ENCODE data around the gene ABCC4.
"Not testable (repeated sequence)": the region's sequence is repeated elsewhere in the genome, so short reads cannot be mapped to it uniquely, and the experiment has no call there.

The ABCC4 gene

GRCh38 chr13:95296326-95296925 is 4.8 kb downstream of the ABCC4 start:
- DNase-seq = peak; percentile 16

DNA sequence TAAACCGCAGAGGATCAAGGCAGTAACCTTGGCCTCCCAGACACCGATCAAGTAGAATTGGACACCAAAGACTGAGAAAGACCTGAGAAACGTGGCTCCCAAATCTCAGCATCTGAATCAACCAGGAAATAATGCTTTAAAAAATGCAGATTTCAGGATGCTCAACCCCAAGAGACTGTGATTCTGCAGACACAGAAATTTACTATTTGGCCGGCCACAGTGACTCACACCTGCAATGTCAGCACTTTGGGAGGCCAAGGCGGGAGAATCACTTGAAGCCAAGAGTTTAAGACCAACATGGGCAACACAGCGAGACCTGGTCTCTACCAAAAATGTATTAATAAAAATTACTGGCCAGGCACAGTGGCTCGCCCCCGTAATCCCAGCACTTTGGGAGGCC is 6.2 kb downstream of the ABCC4 start:
- no peak for DNase-seq

DNA sequence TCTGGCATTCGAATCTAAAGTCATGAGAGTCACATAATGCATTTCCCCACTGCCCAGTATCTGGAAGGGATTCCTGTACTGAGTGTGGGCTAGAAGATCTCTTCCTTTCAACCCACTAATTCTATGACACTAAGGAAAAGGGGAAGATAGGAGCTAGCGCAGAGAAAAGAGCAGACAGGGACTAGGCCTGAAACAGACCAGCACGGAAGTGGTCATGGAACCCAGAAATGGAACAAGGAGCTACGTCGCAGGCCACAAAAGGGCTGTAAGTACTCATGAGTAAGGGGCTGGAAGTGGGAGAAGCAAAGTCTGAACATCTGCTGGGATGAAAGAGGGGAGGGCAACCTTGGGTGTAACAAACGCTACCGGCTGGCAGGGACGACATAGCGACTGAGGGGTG is 8.6 kb downstream of the ABCC4 start:
- DNase-seq = no peak

GRCh38 chr13:95289901-95290300 is 11.3 kb downstream of the ABCC4 start:
- not testable (repeated sequence) for DNase-seq

- no peak for DNase-seq
Measured at GRCh38 chr13:95289020-95289444, 12.2 kb downstream of the ABCC4 start.

DNA sequence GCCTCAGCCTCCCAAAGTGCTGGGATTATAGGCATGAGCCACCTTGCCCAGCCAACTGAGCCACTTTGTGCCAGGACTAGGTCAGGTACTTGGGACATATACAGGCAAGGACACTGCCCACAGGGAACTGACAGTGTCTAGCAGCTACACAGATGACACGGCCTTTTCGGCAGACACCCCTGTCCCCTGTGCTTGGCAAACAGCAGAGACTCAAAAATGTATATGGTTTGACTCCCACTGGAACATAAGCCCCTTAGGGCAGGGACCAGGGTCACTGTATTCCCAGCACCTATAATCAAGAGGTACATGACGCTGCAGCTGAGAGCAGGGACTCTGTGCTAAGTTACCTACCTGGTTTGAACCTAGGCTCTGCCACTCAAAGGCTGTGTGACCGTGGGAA is 16.8 kb downstream of the ABCC4 start:
- no peak for DNase-seq

GRCh38 chr13:95279016-95279415 is 22.2 kb downstream of the ABCC4 start:
- DNase-seq = no peak

DNA sequence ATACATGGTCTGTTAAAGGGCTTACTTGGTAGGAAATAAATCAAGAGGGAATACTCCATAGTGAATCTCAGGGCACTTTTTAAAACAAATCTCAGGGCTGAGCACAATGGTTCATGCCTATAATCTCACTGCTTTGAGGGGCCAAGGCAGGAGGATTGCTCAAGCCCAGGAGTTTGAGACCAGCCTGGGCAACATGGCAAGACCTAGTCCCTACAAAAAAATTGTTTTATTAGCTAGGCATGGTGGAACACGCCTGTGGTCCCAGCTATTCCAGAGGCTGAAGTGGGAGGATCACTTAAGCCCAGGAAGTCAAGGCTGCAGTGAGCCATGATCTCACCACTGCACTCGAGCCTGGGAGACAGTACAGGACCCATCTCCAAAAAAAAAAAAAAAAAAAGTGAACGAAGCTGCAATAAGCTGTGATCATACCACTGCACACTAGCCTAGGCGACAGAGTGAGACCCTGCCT is 25.2 kb downstream of the ABCC4 start:
- no peak for DNase-seq

GRCh38 chr13:95275322-95276036 is 25.8 kb downstream of the ABCC4 start:
- no peak for DNase-seq

DNA sequence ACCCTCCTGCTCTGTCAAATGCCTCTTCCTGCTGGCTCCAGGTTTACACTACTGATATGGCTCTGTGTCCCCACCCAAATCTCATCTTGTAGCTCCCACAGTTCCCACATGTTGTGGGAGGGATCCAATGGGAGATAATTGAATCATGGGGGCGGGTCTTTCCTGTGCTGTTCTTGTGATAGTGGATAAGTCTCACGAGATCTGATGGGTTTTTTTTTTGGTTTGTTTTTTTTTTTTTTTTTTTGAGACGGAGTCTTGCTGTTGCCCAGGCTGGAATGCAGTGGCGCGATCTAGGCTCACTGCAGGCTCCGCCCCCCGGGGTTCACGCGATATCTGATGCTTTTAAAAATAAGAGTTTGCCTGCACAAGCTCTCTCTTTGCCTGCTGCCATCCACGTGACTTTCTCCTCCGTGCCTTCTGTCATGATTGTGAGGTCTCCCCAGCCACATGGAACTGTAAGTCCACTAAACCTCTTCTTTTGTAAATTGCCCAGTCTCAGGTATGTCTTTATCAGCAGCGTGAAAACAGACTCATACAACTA is 27.6 kb downstream of the ABCC4 start:
- not testable (repeated sequence) for DNase-seq

GRCh38 chr13:95272076-95272475 is 29.2 kb downstream of the ABCC4 start:
- not testable (repeated sequence) for DNase-seq

DNA sequence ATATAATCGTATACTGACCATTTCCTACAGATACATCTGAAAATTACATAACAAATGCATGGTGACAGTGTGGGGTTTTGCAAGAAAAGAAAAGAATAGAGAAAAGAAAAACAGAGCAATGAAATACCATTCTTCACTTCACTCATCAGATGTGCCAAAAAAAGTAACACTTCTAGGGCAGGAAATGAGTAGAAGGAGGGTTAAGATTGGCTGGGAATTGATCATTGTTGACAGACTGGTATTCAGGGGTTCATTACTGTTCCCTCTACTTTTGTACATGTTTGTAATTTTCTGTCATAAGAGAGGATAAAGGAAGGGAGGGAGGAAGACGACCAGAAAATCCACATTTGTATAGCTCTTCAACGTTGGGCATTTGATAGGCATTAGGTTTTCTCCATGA is 31.5 kb downstream of the ABCC4 start:
- no peak for DNase-seq

DNA sequence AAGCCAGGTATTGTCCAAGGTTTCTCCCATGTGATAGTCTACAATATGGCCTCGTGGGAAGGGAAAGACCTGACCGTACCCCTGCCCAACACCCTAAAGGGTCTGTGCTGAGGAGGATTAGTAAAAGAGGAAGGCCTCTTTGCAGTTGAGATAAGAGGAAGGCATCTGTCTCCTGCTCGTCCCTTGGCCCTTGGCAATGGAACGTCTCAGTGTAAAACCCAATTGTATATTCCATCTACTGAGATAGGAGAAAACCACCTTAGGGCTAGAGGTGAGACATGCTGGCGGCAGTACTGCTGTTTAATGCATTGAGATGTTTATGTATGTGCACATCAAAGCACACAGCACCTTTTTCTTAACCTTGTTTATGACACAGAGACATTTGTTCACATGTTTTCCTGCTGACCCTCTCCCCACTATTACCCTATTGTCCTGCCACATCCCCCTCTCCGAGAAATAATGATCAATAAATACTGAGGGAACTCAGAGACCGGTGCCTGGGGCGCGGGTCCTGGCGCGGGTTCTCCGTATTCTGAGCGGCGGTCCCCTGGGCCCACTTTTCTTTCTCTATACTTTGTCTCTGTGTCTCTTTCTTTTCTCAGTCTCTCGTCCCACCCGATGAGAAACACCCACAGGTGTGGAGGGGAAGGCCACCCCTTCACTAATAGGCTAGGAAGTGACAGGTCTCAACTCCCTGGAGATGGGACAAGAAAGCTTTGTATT is 32.7 kb downstream of the ABCC4 start:
- not testable (repeated sequence) for DNase-seq

- no peak for DNase-seq
Measured at GRCh38 chr13:95267662-95268342, 33.4 kb downstream of the ABCC4 start.

- no peak for DNase-seq
Measured at GRCh38 chr13:95264225-95264624, 37.0 kb downstream of the ABCC4 start.

GRCh38 chr13:95262837-95263384 is 38.3 kb downstream of the ABCC4 start:
- DNase-seq = no peak

GRCh38 chr13:95261956-95262355 is 39.3 kb downstream of the ABCC4 start:
- DNase-seq = no peak

DNA sequence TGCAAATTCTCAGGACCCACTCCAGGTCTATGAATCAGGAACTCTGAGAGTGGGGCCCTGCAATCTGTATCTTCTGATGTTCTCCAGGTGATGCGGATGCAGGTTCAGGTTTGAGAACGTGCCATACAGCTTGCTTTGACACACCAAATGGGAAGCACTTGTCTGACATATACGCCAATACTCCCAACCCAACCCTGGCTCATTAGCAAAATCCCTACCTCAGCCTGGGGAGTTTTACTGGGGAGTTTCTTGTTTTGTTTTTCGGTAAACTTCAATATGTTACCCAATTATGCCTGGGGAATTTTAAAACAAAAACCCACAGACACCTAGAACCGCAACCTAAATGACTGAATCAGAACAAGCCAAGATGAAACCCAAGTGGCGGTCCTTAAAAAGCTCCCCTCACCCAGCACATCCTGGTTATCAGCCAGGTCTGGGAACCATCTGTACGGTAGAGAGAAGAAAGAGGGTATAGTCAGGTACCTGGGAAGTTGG is 41.2 kb downstream of the ABCC4 start:
- no peak for DNase-seq

DNA sequence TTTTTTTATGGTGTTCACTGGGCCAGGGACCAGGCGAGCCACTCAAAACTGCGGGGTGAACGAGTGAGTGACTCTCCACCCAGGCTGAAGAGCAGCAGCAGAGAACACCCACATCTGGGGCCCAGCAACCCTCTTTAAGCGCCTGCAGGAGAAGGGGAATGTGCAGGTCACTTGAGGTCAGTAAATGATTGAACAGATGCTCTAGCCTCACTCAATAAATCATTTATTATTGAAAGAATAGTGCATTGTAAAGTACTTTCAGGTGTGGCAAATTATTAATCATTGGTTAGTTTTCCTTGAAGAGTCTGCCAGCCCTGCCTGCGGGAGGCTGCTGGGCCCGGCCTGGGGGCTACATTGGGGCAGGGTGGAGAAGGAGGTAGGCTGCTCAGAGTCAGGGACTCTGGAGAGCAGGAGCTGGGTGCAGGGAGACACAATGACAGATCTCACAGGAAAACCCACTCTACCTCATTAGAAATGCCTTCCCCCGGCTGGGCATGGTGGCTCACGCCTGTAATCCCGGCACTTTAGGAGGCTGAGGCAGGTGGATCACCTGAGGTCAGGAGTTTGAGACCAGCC is 42.5 kb downstream of the ABCC4 start:
- DNase-seq = no peak

- no peak for DNase-seq
Measured at GRCh38 chr13:95258098-95258497, 43.2 kb downstream of the ABCC4 start.

DNA sequence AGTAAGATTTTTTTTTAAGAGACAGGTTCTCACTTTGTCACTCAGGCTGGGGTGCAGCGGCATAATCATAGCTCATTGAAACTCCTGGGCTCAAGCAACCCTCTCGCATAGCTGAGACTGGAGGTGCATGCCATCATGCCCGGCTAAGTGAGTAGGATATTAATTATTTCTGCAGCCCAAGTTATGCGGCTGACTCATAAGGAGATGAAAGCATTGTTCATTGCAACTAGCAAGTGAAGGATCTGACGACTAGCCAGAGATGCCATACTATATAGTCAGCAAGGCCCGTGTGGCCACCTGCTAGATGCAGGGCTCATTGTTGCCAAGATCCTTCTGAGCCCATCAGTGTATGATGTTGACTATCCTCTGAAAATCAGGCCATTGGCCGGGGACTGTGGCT is 45.2 kb downstream of the ABCC4 start:
- no peak for DNase-seq

- no peak for DNase-seq
Measured at GRCh38 chr13:95255072-95255732, 46.0 kb downstream of the ABCC4 start.
